ENCODE measurements around the gene CMSS1.

Gene CMSS1

DNA sequence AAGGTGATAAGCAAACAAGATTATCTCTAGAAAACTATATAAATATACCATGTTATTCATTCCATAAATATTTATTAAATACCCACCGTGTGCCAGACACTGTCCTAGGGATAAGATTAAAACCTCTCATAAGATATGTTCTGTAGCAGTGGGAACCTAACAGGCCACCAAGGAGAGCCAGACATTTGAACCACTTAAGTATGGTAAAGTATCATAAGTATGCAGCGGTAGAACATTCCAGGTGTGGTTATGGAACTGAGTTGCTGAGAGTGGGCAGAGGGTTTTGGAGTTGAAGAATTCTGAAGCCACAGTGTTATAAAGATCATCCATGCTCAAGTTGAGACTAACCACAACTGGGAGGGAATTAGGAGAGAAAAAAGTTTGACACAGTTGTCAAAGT lies 282.0 kb downstream of the CMSS1 start:
- H3K9ac ChIP-seq (ENCODE audit: low read depth, low read length), result no peak overlapping the region
- H3K4me1 ChIP-seq (ENCODE audit: insufficient read depth, low read length), result no peaks in the 10 kb centered on the region; the same call in 1 of the 2 replicates
- no peaks in the 10 kb centered on the region for H3K9me3 ChIP-seq (ENCODE audit: control insufficient read depth, insufficient read depth, low read length)
- H3K36me3 ChIP-seq (ENCODE audit: insufficient read depth, low read length), result no peaks in the 10 kb centered on the region

DNA sequence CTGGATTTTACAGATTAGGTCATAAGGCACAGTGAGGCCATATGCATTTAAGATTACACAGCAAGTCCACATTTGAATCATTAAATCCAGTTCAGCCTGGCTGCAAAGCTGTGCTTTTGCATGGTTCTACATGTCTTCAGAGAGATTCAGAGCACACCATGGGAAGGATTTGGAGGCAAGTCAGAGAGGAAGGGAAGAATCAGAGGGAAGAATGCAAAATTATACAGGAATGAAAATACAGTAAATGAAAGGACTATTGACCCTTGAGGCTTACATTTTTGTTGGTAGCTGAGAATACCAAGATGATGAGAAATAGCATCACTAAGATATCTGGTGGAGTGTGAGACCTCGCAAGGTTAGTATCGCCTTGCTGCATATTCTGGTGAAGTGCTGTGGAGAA lies 282.8 kb downstream of the CMSS1 start:
- H3K9ac ChIP-seq (ENCODE audit: low read depth, low read length), result no peak overlapping the region
- H3K9me3 ChIP-seq (ENCODE audit: control insufficient read depth, insufficient read depth, low read length), result no peaks in the 10 kb centered on the region
- H3K4me1 ChIP-seq (ENCODE audit: insufficient read depth, low read length), result peaks cover 6% of the 10 kb centered on the region; the same call in 1 of the 2 replicates
- H3K36me3 ChIP-seq (ENCODE audit: insufficient read depth, low read length), result no peaks in the 10 kb centered on the region

DNA sequence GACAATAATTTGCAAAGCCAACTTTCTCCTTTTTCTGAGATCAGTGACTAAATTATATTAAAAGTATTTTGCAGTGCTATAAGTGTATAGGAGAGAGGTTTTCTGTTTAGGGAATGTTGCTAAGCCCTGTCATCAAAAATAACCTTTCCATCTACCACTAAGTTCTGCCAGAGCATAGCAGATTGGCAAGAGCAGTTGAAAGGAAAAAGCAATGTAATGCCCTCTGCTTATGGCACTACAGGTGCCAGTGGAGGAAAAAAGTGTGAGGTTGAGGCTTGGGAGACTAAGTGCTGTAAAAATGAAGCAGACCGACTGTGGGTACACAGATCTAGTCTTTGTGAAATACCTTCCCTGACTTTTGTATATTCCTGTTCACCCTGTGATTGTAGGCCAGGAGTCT lies 285.1 kb downstream of the CMSS1 start:
- Histone ChIP-seq H3K4me1 (ENCODE audit: insufficient read depth, low read length) (peaks cover 12% of the 10 kb centered on the region; the same call in 1 of the 2 replicates), H3K9me3 (ENCODE audit: control insufficient read depth, insufficient read depth, low read length) (no peaks in the 10 kb centered on the region), H3K36me3 (ENCODE audit: insufficient read depth, low read length) (no peaks in the 10 kb centered on the region), H3K9ac (ENCODE audit: low read depth, low read length) (no peak overlapping the region)

DNA sequence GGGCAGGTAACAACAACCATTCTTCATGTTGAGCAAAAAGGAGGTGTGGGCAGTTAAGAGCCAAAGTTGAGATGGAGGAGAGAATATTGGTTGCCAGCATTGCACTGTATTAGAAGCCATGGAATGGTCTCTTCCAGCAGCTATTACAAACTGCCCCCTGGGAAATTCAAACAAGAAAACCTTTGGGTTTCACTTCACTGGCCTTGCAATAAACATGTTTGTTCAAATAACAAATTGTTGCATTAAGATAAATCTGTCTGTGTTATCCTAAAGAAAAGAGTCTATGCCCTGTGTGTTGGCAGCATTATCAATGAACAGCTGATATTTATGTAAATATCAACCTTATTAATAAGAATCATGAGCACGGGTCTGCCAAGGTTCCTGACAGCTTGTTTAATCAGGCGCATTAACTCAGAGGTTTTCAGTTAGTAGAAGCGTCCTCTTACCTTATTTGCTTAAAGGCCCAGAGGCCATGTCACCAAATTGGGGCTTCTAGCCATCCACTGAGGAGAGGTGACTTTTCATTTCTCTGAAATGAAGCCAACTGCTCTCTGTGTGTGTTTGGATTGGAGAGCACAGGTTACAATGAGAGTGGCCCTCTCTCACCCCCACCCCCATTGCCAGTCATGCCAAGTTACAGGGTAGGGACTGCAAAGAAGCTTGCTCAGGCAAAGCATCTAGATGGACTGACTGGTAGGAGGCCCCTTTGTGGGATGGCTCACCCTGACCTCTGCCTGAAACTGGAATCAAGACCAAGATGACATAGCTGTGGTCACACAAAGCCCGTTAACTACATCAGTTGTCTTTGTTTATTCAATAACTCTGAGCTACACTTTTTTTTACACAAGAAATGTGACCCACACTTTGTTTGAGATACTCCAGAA lies 286.1 kb downstream of the CMSS1 start:
- H3K4me1 ChIP-seq (ENCODE audit: insufficient read depth, low read length), result peaks cover 12% of the 10 kb centered on the region; the same call in 1 of the 2 replicates
- H3K9ac ChIP-seq (ENCODE audit: low read depth, low read length), result no peak overlapping the region
- no peaks in the 10 kb centered on the region for H3K9me3 ChIP-seq (ENCODE audit: control insufficient read depth, insufficient read depth, low read length)
- H3K36me3 ChIP-seq (ENCODE audit: insufficient read depth, low read length), result no peaks in the 10 kb centered on the region

DNA sequence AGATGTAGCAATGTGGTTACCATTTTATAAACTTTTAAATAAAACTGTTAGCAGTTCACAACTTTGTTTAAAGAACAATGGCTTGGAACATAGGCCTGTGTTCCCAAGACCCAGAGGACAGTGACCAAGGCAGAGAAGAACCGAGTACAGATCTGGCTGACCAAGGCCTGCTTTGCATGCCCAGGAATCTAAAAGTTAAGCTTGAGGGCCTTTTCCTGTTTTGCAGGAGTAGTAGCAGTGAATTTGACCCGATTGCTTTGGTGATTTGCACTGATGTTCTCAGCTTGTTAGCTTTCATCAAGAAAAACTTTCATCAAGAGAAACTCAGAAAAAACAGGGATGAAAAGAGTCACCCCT lies 286.8 kb downstream of the CMSS1 start:
- H3K4me1 ChIP-seq (ENCODE audit: insufficient read depth, low read length), result peaks cover 12% of the 10 kb centered on the region; the same call in 1 of the 2 replicates
- no peak overlapping the region for H3K9ac ChIP-seq (ENCODE audit: low read depth, low read length)
- no peaks in the 10 kb centered on the region for H3K36me3 ChIP-seq (ENCODE audit: insufficient read depth, low read length)
- no peaks in the 10 kb centered on the region for H3K9me3 ChIP-seq (ENCODE audit: control insufficient read depth, insufficient read depth, low read length)

DNA sequence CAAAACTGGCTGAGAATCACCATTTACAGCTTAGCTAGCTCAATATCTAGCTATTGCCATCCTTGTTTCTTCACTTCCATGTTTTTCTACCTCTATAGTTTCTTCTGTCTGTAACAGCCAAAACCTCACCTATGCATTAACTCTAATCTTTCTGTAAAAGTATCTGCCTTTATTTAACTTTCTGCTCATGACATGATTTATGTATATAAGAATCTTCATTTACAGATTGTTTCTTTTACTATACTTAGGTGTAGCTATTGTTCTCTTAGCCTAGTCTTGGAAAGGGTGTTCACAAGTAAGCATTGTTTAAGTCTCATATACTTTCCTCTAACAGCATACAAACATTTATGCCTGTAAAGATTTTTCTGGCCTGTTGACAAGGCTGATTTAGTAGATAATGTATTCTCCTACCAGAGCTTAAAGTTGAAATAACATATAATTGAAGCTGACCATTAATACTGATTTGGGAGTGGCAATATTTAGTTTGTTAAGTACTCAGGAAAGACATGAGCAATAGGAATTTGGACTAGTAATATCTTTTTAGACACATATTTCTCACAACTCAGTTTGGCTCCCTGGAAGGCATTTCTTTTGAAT lies 287.3 kb downstream of the CMSS1 start:
- peaks cover 12% of the 10 kb centered on the region; the same call in 1 of the 2 replicates for H3K4me1 ChIP-seq (ENCODE audit: insufficient read depth, low read length)
- no peaks in the 10 kb centered on the region for H3K9me3 ChIP-seq (ENCODE audit: control insufficient read depth, insufficient read depth, low read length)
- no peak overlapping the region for H3K9ac ChIP-seq (ENCODE audit: low read depth, low read length)
- no peaks in the 10 kb centered on the region for H3K36me3 ChIP-seq (ENCODE audit: insufficient read depth, low read length)

DNA sequence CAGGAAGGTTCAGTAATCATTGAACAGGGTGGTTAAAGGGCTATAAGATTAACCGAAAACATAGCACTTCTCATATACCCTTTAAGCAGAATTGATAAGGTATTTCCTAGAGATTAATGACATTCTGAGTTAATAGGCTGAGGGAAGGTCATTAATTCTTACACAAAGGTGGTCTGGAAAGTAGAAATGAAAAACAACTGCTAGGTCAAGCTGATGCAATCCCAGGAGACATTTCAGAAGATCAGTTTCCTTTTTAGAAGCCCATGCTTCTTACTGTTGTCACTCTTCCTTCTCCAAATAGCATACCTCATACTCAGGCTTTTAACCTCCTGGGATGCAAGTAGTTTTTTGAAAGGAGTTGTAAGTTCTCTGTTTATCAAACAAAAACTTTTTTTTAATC lies 287.8 kb downstream of the CMSS1 start:
- Histone ChIP-seq H3K9me3 (ENCODE audit: control insufficient read depth, insufficient read depth, low read length) (no peaks in the 10 kb centered on the region), H3K9ac (ENCODE audit: low read depth, low read length) (no peak overlapping the region), H3K4me1 (ENCODE audit: insufficient read depth, low read length) (peaks cover 12% of the 10 kb centered on the region; the same call in 1 of the 2 replicates)

DNA sequence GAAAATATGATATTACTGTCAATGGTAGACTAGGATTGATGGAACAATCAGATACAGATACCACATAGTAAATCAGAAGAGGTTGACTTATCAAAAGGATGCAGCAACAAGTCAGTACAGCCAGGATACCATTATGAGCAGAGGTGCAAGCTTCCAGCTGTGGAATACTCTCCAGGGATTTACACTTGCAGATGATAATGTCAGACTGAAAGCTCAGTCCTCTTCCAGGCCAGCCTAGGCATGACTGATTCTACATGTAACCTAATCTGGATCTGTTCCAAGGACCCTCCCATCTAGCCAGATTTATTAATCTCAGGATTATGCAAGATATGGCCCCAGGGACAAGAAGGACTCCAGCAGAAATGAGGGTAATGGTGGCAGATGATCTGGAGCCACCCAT lies 288.4 kb downstream of the CMSS1 start:
- no peaks in the 10 kb centered on the region for H3K36me3 ChIP-seq (ENCODE audit: insufficient read depth, low read length)
- H3K4me1 ChIP-seq (ENCODE audit: insufficient read depth, low read length), result peaks cover 12% of the 10 kb centered on the region; the same call in 1 of the 2 replicates
- no peak overlapping the region for H3K9ac ChIP-seq (ENCODE audit: low read depth, low read length)

More for the DNA sequence above, 287.8 kb downstream of the CMSS1 start:
- no peaks in the 10 kb centered on the region for H3K36me3 ChIP-seq (ENCODE audit: insufficient read depth, low read length)

DNA sequence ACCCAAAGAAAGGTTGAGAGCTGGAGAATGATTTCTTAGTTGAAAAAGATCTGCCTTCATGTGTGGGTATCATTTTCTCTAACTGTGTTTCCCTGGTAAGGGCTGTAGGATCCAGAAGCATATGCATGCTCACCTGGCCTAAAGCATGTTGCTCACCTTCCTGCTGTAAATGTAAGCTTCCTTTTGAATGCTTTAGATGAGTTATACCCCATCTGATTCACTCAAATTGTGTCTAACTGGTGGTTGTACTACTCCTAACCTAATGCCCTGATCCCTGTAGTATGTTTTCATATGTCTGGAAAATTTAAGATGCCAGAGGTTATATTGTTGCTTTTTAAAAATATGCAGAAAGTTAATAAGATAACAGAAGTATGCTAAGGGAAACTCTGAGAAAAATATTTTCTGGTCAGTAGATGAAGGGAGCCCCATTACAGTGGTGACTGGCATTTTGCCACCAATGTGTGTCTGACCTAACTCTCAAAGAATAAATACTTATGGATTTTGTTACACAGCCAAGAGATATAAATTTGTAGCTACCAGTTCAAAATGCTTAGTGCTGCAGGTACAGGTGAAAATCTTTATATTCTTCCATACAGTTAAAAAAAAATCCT lies 289.0 kb downstream of the CMSS1 start:
- no peaks in the 10 kb centered on the region for H3K36me3 ChIP-seq (ENCODE audit: insufficient read depth, low read length)
- H3K9me3 ChIP-seq (ENCODE audit: control insufficient read depth, insufficient read depth, low read length), result no peaks in the 10 kb centered on the region
- H3K4me1 ChIP-seq (ENCODE audit: insufficient read depth, low read length), result peaks cover 12% of the 10 kb centered on the region; the same call in 1 of the 2 replicates
- no peak overlapping the region for H3K9ac ChIP-seq (ENCODE audit: low read depth, low read length)

More for the DNA sequence above, 288.4 kb downstream of the CMSS1 start:
- no peaks in the 10 kb centered on the region for H3K9me3 ChIP-seq (ENCODE audit: control insufficient read depth, insufficient read depth, low read length)

DNA sequence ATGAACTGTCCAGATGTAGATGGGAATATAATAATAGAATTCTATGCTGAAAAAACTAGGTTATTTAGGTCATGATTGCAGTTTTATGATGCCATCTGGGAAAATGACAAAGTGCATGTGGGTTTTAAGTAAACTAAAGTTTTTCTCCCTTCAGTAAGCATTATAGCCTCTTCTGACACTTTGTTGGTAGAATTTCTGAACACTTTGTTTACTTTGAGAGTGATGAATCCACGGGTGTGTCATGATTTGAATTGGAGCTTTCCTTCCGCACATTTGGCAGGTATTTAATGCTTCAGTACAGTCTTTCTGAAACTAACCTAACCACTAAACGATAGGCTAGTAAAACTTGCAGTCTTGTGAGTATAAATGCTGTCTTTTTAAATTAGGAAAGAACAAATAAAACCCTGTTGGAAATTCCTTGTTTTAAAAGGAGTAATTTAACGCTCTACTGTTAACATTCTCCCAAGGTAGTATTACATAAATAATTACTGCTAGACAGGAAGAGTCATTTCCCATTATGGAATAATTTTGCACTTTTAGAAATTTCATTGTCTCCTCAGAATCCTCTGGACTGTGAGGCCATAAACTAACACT lies 289.7 kb downstream of the CMSS1 start:
- no peaks in the 10 kb centered on the region for H3K9me3 ChIP-seq (ENCODE audit: control insufficient read depth, insufficient read depth, low read length)
- no peaks in the 10 kb centered on the region for H3K36me3 ChIP-seq (ENCODE audit: insufficient read depth, low read length)
- no peak overlapping the region for H3K9ac ChIP-seq (ENCODE audit: low read depth, low read length)
- peaks cover 12% of the 10 kb centered on the region; the same call in 1 of the 2 replicates for H3K4me1 ChIP-seq (ENCODE audit: insufficient read depth, low read length)

DNA sequence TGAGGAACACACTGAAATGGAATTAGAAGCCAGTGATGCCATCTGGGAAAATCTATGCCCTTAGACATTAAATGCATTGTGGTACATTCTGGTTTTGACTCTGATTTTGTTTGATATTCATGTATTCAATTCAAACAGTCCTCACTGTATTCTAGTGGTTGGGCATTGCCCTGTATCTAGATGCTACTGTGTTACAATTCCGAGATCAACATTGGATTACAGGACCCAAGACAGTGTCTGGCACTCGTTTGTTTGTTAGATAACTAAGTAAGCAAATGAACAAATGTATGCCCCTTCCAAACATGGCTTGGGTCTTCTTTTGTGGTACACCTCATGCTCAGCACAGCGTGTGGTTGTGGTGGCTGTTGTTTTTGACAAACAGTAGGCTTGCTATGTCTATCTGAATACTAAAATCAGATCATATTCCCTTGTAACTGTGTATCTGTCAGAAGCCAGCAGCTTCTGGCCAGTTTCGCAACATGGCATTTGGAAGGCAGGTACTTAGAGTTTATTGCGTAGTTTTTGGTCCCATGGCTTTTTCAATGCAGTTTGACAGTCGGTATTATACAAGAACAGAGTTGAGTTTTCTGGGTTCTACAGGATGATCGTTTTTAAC lies 290.9 kb downstream of the CMSS1 start:
- no peaks in the 10 kb centered on the region for H3K9me3 ChIP-seq (ENCODE audit: control insufficient read depth, insufficient read depth, low read length)
- peaks cover 12% of the 10 kb centered on the region; the same call in 1 of the 2 replicates for H3K4me1 ChIP-seq (ENCODE audit: insufficient read depth, low read length)
- no peaks in the 10 kb centered on the region for H3K36me3 ChIP-seq (ENCODE audit: insufficient read depth, low read length)
- H3K9ac ChIP-seq (ENCODE audit: low read depth, low read length), result no peak overlapping the region

DNA sequence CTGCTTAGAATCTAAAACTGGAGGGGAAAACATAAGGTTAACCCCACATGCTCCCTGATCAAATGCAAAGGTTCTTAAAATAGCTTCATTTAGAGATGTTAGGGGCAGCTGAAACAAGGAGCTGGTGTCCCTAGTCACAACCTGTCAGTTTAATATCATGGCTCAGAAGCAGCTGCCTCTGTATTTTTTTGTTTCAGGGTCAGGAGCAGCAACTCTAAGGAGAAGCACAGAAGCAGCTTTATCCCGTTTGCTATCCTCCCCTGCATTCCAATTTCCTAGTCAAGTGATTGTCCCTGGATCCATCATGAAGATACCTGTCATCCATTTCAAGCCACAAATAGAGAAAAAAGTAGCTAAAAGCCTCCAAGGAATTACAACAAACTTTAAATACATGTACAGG lies 292.5 kb downstream of the CMSS1 start:
- H3K4me1 ChIP-seq (ENCODE audit: insufficient read depth, low read length), result peaks cover 8% of the 10 kb centered on the region; the same call in 1 of the 2 replicates
- H3K36me3 ChIP-seq (ENCODE audit: insufficient read depth, low read length), result no peaks in the 10 kb centered on the region
- no peak overlapping the region for H3K9ac ChIP-seq (ENCODE audit: low read depth, low read length)
- no peaks in the 10 kb centered on the region for H3K9me3 ChIP-seq (ENCODE audit: control insufficient read depth, insufficient read depth, low read length)

DNA sequence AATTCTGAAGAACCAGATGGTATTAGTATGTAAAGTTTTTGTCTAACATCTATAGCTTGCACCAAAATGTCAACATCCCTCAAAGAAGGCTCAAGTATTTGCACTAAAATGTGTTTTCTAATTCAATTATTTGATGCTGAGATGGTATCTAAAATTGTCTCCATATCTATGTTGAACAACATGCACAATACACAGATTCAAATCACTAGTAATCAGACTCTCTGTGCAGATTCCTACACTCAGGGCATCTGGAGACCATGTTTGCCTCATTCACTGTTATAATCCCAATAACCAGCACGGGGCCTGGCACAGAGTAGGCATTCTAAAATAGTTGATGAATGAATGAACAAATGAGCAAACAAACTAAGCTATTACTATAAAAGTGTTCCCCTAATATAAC lies 294.1 kb downstream of the CMSS1 start:
- H3K4me1 ChIP-seq (ENCODE audit: insufficient read depth, low read length), result no peaks in the 10 kb centered on the region
- no peaks in the 10 kb centered on the region for H3K9me3 ChIP-seq (ENCODE audit: control insufficient read depth, insufficient read depth, low read length)
- no peak overlapping the region for H3K9ac ChIP-seq (ENCODE audit: low read depth, low read length)
- no peaks in the 10 kb centered on the region for H3K36me3 ChIP-seq (ENCODE audit: insufficient read depth, low read length)

Data from ES-I3 (cell line).